ENCODE results near the gene IL3.

Gene IL3

DNA sequence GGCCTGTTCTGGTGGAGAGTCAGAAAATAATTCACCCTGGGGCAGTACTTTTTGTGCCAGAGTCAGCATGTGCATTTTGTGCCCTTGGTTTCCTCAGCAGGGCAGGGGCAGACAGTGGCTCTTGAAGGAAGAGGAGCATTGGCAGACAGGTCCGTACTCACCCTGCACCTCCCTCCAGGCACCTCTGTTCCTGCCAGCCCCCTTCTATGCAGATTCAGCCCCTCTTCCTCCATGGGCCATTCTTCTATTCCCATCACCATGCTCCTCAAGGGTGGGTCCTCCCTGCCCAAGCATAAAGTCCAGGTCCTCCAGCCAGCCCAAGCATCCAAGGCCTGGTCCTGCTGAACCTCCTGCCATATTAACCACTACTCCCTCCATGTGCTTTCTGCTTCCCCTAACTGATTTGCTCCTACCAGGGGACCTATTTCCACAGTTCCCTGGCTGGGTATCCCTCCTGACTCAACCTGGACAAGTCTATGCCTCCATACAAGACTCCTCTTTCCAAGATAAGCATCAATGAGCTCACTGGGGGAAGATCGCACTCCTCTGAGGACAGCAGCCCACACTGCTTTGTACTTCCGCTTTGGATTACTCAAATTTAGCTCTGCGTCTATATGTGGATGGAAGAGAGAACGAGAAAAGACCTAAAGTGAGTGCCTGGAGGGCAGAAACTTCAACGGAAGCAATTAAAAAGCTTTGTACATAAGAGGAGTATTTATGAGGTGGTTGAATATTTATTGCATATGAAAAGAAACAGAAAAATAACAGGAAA lies 39.7 kb upstream of the IL3 start:
- DNase-seq (ENCODE audit: low read depth), result no peak
- in situ Hi-C loops (cut with HindIII; ENCODE audit: low sequenced_read_pairs), result loop anchor here (25.0 kb wide), 3 partner anchors 333 to 583 kb away; no protein-coding TSS in a partner anchor
- TF ChIP-seq, protein P1, sequence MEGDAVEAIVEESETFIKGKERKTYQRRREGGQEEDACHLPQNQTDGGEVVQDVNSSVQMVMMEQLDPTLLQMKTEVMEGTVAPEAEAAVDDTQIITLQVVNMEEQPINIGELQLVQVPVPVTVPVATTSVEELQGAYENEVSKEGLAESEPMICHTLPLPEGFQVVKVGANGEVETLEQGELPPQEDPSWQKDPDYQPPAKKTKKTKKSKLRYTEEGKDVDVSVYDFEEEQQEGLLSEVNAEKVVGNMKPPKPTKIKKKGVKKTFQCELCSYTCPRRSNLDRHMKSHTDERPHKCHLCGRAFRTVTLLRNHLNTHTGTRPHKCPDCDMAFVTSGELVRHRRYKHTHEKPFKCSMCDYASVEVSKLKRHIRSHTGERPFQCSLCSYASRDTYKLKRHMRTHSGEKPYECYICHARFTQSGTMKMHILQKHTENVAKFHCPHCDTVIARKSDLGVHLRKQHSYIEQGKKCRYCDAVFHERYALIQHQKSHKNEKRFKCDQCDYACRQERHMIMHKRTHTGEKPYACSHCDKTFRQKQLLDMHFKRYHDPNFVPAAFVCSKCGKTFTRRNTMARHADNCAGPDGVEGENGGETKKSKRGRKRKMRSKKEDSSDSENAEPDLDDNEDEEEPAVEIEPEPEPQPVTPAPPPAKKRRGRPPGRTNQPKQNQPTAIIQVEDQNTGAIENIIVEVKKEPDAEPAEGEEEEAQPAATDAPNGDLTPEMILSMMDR (IDR thresholded peaks at IDR 0.05; ENCODE audit: low read depth, low read length, missing control alignments), result no peak
- no peak overlapping the region for H3K4me3 ChIP-seq (ENCODE audit: low read depth, low read length)

DNA sequence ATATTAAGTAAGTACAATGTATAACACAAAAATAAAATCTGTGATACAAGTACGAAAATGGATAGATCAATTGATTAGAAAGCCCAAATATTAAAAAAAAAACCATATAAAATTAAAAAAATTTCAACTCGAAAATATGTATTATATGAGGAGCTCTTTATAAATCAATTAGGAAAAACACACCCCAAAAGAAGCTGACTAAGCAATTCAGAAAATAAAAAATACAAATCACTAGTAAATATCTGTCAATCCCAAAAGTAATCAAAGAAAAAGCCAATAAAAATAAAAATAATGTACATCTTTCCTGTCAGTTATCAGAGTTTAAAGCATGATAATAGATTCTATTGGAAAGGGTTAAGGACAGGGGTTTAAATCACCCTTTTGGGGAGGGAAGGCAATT lies 38.8 kb upstream of the IL3 start:
- no peak for DNase-seq (ENCODE audit: low read depth)
- in situ Hi-C loops (cut with HindIII; ENCODE audit: low sequenced_read_pairs), result loop anchor here (25.0 kb wide), 3 partner anchors 334 to 584 kb away; no protein-coding TSS in a partner anchor
- TF ChIP-seq, protein P1 (IDR thresholded peaks at IDR 0.05; ENCODE audit: low read depth, low read length, missing control alignments), result no peak
- H3K4me3 ChIP-seq (ENCODE audit: low read depth, low read length), result no peak overlapping the region

DNA sequence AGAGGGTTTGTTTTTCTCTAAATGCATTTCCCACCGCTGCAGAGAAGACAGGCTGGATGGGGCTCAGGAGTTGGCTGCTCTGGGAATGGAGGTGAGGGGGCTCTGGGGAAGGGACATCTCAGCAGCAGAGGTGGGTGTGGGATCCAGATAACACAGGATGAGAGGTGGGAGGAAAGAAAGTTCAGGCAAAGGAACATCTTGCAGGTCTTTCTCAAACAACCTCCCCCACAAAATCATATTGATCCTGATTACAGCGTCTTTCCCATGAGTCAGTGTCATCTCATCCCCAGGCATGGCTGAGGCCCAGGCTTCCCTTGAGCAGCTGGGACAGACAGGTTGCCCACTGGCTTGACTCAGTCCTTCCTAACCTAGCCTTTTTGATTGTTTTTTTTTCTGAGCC lies 37.7 kb upstream of the IL3 start:
- H3K4me3 ChIP-seq (ENCODE audit: low read depth, low read length), result no peak overlapping the region
- no peak for DNase-seq (ENCODE audit: low read depth)
- in situ Hi-C loops (cut with HindIII; ENCODE audit: low sequenced_read_pairs), result loop anchor here (25.0 kb wide), 3 partner anchors 335 to 585 kb away; no protein-coding TSS in a partner anchor
- TF ChIP-seq, protein P1 (IDR thresholded peaks at IDR 0.05; ENCODE audit: low read depth, low read length, missing control alignments), result no peak

DNA sequence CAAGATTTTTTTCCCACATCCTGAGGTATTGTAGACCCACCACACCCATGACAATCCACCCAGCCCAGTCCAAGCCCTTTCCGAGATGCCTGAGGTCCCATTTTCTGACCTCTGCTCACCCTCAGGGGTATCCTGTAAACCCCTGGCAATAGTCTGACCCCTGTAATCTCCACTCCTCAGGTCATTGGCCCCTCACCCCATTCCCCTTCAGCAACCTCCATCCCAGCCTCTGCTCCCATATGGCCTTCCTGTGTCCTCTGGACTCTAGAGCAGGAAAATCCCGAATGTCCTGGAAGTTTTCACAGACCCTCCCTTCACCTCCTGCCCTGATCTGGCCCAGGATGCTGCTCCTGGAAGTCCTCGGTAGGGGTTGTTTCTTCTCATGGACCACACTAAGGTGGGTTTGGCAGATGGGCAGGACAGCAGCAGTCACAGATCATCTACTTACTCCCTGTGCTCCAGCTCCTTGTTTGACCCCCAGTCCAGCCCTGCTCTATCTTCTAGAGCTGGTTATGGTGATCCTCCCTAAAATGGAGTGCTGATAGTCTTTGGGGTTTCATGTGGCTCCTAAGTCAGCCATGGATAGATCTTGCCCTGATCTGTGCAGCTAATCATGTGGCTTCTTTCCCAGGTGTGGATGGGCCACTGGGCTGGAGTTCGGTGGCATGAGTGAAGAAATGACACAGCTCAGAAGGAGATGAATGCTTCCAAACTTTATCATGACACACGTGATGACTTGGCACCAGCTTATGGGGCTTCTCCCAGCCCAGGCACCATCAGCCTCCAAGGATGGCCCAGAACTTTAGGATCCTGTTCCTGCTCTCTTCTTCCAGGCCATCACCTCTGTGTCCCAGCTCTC lies 37.0 kb upstream of the IL3 start:
- TF ChIP-seq, protein P1 (IDR thresholded peaks at IDR 0.05; ENCODE audit: low read depth, low read length, missing control alignments), result no peak
- in situ Hi-C loops (cut with HindIII; ENCODE audit: low sequenced_read_pairs), result loop anchor here (25.0 kb wide), 3 partner anchors 336 to 586 kb away; no protein-coding TSS in a partner anchor
- DNase-seq (ENCODE audit: low read depth), result no peak
- no peak overlapping the region for H3K4me3 ChIP-seq (ENCODE audit: low read depth, low read length)

DNA sequence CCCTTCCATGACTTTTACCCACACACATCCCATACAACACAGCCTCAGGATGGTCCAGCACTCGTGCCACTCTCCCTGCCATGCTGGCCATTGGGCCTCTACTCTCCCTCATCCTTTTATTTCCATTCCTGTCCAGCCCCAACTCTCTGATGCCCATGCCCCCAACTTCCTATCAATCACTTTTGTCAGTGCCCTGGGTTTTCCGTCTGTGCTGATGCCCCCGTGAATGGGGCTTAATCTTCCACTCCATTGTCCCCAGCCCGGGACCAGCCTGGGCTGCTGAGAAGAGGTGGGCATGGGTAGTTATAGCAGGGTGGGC lies 36.4 kb upstream of the IL3 start:
- no peak overlapping the region for H3K4me3 ChIP-seq (ENCODE audit: low read depth, low read length)
- no peak for DNase-seq (ENCODE audit: low read depth)
- in situ Hi-C loops (cut with HindIII; ENCODE audit: low sequenced_read_pairs), result loop anchor here (25.0 kb wide), 3 partner anchors 337 to 587 kb away; no protein-coding TSS in a partner anchor
- TF ChIP-seq, protein P1 (IDR thresholded peaks at IDR 0.05; ENCODE audit: low read depth, low read length, missing control alignments), result no peak

DNA sequence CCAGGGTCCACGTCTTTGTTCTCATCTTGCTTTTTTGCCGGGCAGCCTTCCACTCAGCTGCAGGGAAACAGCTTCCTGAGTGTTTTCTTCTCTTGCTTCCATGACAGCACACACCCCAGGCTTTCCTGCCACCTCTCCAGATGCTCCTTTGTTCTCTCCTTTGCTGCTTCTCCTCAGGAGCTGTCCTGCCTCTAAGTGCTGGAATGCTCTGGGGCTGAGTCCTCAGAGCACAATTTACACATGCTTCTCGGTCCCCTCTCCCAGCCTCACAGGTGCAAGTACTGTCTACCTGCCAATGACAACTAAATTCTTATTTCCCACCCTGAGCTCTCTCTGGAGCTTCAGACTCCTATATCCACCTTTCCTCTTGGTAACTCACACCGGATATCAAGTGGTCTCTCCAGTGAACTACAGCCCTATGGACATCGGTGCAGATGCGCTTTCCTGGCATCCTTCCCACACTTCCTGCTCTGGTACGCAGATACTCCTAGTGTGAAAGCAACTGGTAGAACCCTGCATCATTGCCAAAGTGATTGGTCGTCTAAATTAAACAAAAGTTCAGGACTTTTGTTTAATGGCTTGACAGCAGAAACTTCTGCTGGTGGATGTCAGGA lies 35.6 kb upstream of the IL3 start:
- in situ Hi-C loops (cut with HindIII; ENCODE audit: low sequenced_read_pairs), result loop anchor here (25.0 kb wide), 3 partner anchors 338 to 588 kb away; no protein-coding TSS in a partner anchor
- DNase-seq (ENCODE audit: low read depth), result no peak

More for the DNA sequence above, 35.6 kb upstream of the IL3 start:
- TF ChIP-seq, protein P1 (IDR thresholded peaks at IDR 0.05; ENCODE audit: low read depth, low read length, missing control alignments), result no peak
- H3K4me3 ChIP-seq (ENCODE audit: low read depth, low read length), result no peak overlapping the region
